K562 (cell line): ENCODE results near the gene MTA1.

Experiments used
- ARHGAP35 ChIP-seq: fragments of 450-650 bp; IDR thresholded peaks from 2 replicates; pipeline ENCODE4 v1.6.1; 2018; ENCODE audit not compliant: partially characterized antibody
- ARID1B ChIP-seq: fragments of 450-650 bp; IDR thresholded peaks from 2 replicates; pipeline ENCODE4 v1.6.1; 2016; ENCODE audit warnings: antibody characterized with exemption, mild to moderate bottlenecking, inconsistent platforms
- CTCF ChIP-seq, 3 experiments: IDR thresholded peaks in 2 of 3; conservative IDR thresholded peaks in 1 of 3; 2 replicates each; pipeline ENCODE4 v1.5.1; 2011 to 2012; ENCODE audit warnings: low read length in 3 of 3, mild to moderate bottlenecking in 3 of 3, control low read depth in 2 of 3, improper control_type of control experiment in 1 of 3, inconsistent platforms in 1 of 3, low read depth in 1 of 3, mixed read lengths in 1 of 3, moderate library complexity in 1 of 3; ENCODE audit not compliant: insufficient read depth in 2 of 3
- FOXK2 ChIP-seq, 2 experiments: fragments of 450-650 bp; IDR thresholded peaks in 1 of 2; conservative IDR thresholded peaks in 1 of 2; 2 replicates each; pipeline ENCODE4 v1.6.1; 2016; ENCODE audit warnings: low read depth in 2 of 2, mild to moderate bottlenecking in 1 of 2
- HNRNPUL1 ChIP-seq: fragments of 200-400 bp; formaldehyde crosslinking; IDR thresholded peaks from 2 replicates; pipeline ENCODE4 v1.6.1; 2017; ENCODE audit warnings: low read length
- NUFIP1 ChIP-seq: fragments of 450-650 bp; IDR thresholded peaks from 2 replicates; pipeline ENCODE4 v1.6.1; 2018; ENCODE audit not compliant: partially characterized antibody
- RAD21 ChIP-seq, 2 experiments: fragments of 250-450 bp in 1 of 2; fragments of 450-650 bp in 1 of 2; sonication (Bioruptor Pico) in 1 of 2; formaldehyde crosslinking in 1 of 2; IDR thresholded peaks in 1 of 2; conservative IDR thresholded peaks in 1 of 2; 2 replicates each; pipeline versions ENCODE4 v1.4.0 to v1.8.0; 2020 to 2022; ENCODE audit warnings: mild to moderate bottlenecking in 2 of 2, moderate library complexity in 1 of 2
- ZNF12 ChIP-seq: sonication (generic); formaldehyde crosslinking; IDR thresholded peaks from 2 replicates; pipeline ENCODE4 v1.4.0; 2020; ENCODE audit warnings: mild to moderate bottlenecking, missing genetic modification reagents
- ZNF143 ChIP-seq: sonication (generic); formaldehyde crosslinking; IDR thresholded peaks from 2 replicates; pipeline ENCODE4 v1.9.0; 2022; ENCODE audit warnings: mild to moderate bottlenecking, missing genetic modification reagents
- ZNF24 ChIP-seq: fragments of 450-650 bp; IDR thresholded peaks from 2 replicates; pipeline ENCODE4 v1.6.1; 2016

DNA sequence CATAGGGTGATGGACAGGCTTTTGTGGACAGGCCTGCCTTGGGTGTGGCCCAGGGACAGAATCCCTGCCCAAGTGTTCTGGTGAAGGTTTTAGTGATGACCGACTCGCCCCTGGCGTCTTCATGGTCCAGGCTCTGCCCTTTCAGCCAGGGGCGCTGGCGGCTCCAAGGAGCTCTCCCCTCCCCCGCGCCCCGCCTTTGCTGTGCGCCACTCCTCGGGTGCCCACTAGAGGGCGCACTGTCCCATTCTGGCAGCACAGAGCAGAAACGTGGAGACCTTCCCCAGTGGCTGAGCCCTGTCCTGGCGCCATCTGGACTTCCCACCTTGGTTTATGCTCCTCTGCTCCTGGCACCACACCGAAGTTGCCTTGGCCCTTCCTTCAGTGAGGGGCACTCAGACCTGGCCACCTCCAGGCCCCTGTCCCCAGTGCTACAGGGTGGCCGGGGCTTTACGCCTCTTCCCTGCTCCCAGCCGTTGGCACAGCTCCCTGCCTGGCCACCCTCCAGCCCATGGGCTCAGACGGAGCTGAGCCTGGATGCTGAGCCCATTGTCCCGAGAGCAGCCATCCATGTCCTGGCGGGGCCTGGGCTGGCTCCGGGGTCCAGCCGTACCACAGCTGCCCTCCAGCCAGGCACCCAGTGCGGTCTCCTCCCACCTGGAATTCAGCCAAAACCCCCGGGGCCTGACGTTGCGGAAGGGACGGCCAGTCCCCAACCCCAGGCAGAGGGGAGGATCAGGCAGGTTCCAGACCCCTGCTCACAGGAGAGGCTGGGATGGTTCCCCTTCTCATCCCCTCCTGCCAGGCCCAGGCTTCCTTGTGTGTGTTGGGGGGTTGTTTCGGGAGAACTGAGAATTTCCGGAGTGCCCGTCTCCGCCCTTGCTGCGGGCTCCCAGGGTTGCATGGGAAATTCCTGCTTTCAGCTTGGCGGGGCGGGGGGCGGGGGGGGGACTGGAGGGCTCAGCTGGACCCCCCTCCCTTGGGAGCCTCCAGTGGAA lies 61.5 kb downstream of the MTA1 start:
- peak; percentile 92 to 98 (median 93) for TF ChIP-seq CTCF (IDR thresholded peaks at IDR 0.05 in 2 of 3, conservative IDR thresholded peaks at IDR 0.05 in 1 of 3; ENCODE audit: insufficient read depth in 2 of 3, low read depth in 1 of 3, low read length in 3 of 3)
- TF ChIP-seq NUFIP1: no peak
- no peak for TF ChIP-seq ZNF143 (CRISPR knock-in tag)
- no peak for TF ChIP-seq FOXK2 (conservative IDR thresholded peaks at IDR 0.05 in 1 of 2, IDR thresholded peaks at IDR 0.05 in 1 of 2; ENCODE audit: low read depth in 2 of 2)
- TF ChIP-seq ZNF24: no peak
- TF ChIP-seq ARHGAP35: no peak
- TF ChIP-seq HNRNPUL1: no peak
- TF ChIP-seq ARID1B: peak; percentile 43; the same call in 1 of the 2 replicates
- TF ChIP-seq RAD21 (CRISPR knock-in tag; conservative IDR thresholded peaks at IDR 0.05 in 1 of 2, IDR thresholded peaks at IDR 0.05 in 1 of 2): peak; percentile 39 to 68; a peak in 3 of 4 replicates
- TF ChIP-seq ZNF12 (CRISPR knock-in tag): no peak
